T follicular helper cell (primary cell): ENCODE measurements around the gene GNL1.

Source experiments
- DNase-seq: peaks from one replicate; pipeline ENCODE4 v3.0.0-alpha.2; 2020; ENCODE audit warnings: low read depth
- total RNA-seq, 2 experiments: gene quantifications; one replicate each; lab custom pipeline; 2026; lab: John Stamatoyannopoulos, UW

The GNL1 gene, protein sequence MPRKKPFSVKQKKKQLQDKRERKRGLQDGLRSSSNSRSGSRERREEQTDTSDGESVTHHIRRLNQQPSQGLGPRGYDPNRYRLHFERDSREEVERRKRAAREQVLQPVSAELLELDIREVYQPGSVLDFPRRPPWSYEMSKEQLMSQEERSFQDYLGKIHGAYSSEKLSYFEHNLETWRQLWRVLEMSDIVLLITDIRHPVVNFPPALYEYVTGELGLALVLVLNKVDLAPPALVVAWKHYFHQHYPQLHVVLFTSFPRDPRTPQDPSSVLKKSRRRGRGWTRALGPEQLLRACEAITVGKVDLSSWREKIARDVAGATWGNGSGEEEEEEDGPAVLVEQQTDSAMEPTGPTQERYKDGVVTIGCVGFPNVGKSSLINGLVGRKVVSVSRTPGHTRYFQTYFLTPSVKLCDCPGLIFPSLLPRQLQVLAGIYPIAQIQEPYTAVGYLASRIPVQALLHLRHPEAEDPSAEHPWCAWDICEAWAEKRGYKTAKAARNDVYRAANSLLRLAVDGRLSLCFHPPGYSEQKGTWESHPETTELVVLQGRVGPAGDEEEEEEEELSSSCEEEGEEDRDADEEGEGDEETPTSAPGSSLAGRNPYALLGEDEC
- total RNA-seq = 112 to 150 reads per million in 2 experiments

DNA sequence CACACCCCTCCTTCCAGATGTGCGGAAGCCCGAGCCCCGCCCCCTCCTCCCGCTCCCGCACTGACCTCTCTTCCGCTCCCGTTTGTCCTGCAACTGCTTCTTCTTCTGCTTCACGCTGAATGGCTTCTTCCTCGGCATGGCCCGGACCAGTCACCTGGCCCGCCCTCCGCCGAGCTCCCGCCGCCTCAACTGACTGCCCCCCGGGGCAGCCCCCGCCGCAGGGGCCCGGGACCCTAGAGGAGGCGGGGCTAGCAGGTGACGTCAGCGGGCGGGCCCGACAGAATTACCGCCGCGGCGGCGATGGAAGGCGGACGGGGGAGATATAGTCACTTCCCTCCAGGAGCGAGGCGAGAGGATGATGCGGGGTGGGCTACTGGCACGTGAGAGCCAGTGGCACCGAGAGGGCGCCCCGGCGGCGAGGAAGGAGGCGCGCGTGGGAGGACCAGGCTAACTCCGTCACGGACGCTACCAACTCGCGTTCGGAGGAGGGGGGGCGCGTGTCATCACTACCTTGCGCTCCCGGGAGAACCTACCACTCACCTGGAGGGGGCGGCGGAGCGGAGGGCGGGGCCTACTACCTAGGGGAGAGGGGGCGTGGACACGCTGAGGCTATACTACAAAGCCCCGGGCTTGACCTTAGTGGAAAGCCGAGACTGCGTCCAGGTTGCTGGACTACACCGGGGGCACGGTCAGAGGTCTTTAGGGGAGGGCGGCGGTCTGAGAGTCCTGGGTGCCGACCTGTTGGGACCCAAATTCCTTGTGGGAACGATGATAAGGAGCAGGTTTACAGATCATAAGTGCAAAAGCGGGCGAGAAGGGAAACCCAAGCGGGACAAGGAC, at the start of gene GNL1:
Gene GNL1, minus strand, starts transcription at position 424 of the 840 bp plus-strand sequence. Its CDS starts 286 bp downstream, at position 138.
- DNase-seq = peak; percentile 99

DNA sequence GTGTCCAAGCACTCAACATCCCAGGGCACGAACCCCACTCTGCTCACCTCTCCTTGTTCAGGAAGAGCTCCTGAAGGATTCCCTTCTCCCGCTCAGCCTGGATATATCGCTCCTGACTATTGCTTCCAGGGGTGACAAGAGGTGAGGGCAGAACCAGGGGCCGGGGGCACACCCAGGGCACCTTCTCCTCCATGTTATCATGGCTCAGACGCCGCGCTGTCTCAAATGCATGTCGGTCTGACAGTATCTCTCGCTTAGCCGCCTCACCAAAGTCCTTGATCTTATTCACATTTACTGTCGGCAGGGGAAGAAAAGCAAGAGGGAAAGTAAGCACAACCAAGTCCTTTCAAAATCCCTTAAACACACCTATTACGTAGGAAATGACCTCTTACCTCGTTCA, 47.7 kb upstream of the GNL1 start:
- DNase-seq = no peak

DNA sequence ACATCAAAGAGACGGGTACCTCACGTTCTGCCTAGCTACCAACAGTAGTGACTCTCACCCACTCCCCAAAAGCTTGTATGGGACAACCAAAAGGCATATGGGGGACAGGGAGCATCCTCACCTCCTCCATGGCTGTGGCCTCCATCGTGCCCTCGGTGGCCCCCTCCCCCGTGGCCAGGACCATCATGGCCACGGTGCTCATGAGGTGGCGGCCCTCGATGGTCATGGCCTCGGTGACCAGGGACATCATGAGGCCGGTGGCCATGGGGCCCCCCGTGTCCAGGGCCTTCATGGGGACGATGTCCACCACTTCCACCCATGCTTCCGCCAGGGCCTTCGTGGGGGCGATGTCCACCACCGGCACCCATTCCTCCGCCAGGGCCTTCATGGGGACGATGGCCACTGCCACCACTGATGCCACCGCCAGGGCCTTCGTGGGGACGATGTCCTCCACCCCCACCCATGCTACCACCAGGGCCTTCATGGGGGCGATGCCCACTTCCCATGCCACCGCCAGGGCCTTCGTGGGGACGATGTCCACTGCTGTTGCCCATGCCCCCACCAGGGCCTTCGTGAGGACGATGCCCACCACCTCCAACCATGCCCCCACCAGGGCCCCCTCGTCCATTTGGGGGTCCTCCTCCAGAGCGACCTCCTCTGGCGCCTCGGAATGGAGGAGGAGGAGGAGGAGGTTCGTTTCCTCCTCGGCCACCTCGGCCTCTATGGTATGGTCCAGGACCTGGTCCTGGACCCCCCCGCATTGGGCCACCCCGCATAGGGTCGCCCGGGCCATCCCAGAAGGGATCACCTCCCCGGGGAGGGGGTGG, 45.7 kb upstream of the GNL1 start:
- DNase-seq = no peak

DNA sequence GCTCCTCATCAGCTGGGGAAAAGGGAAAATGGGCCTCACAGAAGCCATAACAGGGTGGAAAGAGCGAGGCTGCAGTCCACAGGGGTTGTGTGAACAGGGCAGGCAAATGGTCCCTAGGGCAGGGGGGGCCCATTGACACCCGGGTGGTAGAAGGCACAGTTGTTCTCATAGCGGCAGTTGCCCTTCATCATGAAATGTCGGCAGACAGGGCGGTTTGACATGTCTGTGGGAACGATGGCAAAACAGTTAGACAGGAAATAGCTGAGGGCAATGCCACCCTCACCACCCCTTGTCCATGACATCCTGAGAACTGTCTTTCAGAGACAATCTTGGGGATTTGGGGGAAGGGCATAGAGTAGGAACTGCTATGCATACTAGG, 45.1 kb upstream of the GNL1 start:
- DNase-seq = no peak

DNA sequence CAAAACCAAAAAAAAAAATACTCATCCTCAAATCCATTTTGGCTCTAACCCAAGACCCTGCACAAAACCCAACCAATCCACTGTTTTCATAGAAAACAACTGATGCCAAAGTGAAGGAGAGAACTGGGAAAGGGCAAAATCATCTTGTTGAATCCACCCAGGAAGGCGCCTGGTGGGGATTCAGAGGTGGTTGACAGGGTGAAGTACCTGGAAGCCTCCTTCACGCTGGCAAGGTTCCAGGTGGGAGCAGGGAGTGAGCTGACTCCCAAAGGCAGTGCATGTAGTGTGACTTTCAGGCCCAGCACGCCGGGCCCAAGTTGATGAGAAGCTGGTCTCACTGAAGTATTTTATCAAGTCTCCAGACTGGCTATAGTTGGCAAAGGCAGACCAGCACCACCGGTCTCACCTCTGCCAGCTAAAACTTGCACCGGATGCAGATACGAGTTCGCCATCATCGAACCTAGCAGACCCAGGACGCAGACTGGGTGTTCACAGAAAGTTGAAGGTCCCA, 44.2 kb upstream of the GNL1 start:
- no peak for DNase-seq

DNA sequence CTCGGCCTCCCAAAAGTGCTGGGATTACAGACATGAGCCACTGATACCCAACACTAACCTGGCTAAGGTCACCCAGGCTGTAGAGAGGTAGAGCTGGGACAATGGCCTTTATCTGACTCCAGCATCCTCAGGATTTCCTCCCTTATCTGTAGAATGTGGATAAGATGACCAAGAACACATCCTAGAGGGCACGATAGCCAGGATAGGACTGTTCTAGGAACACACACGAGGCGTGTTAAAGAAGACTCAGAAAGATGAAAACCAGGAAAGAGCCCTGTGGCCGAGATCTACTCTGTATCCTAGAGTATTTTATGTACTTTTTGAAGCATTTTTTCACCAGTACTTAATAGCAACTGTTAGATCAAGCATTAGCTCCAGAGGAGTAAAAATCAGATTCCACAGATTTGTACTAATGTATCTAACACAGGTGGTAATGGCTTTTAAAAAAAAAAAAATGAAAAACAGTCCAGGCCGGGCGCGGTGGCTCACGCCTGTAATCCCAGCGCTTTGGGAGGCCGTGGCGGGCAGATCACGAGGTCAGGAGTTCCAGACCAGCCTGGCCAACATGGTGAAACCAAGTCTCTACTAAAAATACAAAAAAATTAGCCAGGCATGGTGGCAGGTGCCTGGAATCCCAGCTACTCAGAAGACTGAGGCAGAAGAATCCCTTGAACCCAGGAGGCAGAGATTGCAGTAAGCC, 43.5 kb upstream of the GNL1 start:
- no peak for DNase-seq

DNA sequence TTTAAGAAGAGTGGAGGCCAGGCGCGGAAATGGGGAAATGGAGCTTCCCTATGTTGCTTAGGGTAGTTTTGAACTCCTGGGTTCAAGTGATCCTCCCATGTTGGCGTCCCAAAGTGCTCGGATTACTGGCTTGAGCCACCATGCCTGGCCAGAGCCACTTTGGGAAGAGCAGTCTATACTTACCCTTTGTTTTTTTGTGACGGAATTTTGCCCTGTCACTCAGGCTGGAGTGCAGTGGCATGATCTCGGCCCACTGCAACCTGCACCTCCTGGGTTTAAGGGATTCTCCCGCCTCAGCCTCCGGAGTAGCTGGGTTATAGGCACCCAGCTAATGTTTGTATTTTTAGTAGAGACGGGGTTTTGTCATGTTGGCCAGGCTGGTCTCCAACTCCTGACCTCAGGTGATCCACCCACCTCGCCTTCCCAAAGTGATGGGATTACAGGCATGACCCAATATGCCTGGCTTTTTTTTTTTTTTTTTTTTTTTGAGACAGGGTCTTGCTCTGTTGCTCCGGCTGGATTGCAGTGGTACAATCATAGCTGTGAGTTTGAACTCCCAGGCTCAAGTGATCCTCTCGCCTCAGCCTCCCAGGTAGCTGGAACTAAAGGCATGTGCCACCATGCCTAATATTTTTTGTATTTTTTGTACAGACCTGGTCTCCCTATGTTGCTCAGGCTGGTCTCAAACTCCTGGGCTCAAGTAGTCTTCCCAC, 42.8 kb upstream of the GNL1 start:
- DNase-seq = no peak

DNA sequence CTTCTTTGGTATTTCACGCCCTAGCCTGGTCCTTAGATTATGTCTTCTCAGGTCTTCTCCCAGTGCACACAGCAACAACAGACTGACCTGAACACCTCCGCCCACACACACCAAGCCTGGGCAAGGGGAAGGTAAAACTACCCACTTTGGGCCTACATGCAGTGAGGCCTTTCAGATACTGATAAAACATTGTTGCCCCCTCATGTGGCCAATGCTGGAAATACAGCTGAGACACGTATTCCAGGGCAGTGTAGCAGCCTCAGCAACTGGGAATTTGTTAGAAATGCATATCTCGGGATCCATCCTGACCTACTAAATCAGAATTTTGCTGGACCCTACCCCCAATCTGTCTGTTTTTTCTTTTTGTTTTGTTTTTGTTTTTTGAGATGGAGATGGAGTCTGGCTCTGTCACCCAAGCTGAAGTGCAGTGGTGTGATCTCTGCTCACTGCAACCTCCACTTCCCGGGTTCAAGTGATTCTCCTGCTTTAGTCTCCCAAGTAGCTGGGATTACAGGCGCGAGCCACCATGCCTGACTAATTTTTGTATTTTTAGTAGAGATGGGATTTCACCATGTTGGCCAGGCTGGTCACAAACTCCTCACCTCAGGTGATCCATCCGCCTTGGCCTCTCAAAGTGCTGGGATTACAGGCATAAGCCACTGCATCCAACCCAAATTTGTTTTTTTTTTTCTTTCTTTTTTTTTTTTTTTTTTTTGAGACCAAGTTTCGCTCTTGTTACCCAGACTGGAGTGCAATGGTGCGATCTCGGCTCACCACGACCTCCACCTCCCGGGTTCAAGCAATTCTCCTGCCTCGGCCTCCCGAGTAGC, 41.2 kb upstream of the GNL1 start:
- peak; percentile 78 for DNase-seq

DNA sequence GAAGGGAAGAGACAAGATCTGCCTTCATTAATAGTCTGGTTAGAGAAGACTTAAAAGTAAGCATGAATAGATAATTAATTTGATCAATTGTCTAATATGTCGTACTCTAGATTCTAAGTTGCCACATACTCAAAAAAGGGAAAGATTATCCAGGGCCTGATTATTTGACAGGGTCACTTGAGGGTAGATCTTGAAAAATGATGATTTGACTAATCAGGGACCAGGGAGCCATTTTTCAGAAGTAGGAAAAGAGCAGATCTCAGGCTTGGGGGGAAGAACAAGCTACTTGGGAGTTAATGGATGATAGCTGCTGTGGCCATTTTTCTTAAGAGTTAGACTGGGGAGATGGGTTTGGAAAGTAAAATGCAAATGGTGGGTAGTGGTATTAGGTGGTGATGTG, 36.0 kb upstream of the GNL1 start:
- no peak for DNase-seq

DNA sequence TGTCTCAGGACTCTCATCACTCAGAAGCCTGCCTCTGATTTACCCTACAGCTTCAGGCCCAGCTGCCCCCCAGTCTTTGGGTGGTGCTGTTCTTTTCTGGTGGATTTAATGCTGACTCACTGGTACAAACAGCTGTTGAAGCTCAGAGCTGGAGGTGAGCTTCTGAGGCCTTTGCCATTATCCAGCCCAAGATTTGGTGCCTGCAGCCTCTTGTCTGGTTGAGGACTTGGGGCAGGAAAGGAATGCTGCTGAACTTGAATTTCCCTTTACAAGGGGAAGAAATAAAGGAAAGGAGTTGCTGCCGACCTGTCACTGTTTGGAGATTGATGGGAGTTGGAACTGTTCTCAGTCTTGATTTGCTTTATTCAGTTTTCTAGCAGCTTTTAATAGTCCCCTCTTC, 34.7 kb upstream of the GNL1 start:
- DNase-seq = no peak

DNA sequence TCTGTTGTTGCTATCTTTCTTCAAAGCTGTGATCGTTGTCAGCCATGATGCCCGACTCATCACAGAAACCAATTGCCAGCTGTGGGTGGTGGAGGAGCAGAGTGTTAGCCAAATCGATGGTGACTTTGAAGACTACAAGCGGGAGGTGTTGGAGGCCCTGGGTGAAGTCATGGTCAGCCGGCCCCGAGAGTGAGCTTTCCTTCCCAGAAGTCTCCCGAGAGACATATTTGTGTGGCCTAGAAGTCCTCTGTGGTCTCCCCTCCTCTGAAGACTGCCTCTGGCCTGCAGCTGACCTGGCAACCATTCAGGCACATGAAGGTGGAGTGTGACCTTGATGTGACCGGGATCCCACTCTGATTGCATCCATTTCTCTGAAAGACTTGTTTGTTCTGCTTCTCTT, 34.2 kb upstream of the GNL1 start:
- no peak for DNase-seq

DNA sequence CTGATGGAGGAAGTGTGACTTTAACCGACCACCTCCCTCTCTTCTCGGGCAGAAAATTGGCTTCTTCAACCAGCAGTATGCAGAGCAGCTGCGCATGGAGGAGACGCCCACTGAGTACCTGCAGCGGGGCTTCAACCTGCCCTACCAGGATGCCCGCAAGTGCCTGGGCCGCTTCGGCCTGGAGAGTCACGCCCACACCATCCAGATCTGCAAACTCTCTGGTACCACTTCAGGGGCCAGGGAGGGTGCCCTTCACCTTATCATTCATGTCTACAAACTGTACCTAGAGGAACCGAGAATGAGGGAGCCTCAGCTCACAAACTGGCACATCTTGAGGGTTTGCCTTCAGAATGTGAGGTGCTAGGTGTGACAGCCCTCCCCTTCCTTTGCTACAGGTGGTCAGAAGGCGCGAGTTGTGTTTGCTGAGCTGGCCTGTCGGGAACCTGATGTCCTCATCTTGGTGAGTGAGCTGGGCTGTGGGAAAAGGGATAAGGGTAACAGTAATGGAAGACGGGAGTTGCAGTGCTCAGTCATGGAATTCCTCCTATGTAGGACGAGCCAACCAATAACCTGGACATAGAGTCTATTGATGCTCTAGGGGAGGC, 33.6 kb upstream of the GNL1 start:
- DNase-seq = no peak

DNA sequence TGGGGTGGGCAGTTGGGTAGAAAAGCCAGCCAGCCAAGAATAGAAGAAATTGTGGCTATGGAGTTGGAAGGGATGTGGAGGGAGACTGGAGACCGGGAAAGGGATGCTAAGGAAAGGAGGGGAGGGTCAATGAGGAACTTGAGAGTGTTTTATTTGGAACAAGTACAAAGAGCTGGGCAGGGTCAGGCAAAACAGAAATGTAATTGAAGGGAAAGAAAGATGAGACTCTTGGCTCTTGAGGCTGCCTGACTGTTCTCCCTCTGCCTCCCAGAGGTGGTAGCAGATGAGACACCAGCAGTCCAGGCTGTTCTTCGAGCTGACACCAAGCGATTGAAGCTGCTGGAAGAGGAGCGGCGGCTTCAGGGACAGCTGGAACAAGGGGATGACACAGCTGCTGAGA, 27.6 kb upstream of the GNL1 start:
- no peak for DNase-seq

DNA sequence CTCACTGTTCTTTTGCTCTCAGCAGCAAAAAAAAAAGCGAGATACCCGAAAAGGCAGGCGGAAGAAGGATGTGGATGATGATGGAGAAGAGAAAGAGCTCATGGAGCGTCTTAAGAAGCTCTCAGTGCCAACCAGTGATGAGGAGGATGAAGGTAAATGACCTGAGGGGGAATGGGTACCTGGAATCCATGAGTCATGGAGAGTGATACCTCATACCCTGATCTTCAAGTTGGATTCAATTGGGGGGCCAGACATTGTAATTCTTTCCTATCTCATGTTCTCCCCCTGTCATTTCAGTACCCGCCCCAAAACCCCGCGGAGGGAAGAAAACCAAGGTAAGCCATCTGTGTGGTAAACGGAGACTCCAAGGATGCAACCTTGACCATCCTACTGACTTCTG, 21.8 kb upstream of the GNL1 start:
- no peak for DNase-seq

DNA sequence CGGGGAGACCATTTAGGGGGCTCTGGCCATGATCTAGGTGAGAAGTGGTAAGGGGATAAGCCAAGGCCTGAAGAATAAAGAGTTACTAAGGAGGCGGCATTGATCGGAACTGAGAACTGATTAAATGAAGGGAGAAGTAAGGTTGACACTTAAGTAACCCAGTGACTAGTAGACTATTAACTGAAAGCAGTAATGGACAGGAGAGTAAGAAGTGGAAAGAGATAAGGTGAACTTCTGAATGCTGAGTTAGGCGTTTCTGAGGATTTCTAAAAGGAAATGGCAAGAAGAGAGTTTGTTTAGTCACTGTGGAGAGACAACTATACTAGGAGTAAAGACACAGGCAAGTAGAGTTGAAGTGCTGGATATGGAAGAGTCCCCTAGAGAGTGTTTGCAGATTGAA, 16.8 kb upstream of the GNL1 start:
- no peak for DNase-seq

DNA sequence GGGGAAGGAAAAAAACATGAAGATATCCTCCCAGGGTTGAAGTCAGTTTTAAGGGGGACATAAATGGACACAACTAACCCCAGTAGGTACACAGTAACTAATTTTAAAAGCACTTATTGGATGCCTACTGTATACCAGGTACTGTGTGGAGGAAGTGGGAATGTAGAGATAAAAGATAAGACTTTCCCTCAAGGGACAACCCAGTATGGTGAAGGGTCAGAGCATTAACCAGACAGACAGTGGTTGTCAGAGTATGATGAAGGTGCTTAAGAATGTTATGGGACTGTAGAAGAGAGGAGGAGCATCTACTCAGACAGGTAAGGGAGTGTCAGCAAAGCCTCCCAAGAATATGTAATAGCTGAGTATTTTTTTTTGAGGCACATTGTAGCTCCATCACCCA, 15.9 kb upstream of the GNL1 start:
- no peak for DNase-seq

DNA sequence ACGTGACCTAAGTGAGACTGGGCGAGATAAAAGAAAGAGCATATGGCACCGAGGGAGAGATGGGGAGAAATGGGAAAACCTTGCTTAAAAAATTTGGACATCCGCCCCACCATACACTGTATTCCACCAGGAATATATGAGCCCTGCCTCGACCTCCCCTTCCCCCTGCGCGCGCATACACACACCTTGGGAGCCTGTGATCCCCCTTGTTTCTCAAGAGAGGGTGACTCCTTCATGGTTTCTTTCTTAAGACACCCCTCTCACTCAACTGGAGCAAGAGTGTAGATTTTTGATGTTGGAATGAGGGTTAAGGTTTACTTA, 15.4 kb upstream of the GNL1 start:
- no peak for DNase-seq

DNA sequence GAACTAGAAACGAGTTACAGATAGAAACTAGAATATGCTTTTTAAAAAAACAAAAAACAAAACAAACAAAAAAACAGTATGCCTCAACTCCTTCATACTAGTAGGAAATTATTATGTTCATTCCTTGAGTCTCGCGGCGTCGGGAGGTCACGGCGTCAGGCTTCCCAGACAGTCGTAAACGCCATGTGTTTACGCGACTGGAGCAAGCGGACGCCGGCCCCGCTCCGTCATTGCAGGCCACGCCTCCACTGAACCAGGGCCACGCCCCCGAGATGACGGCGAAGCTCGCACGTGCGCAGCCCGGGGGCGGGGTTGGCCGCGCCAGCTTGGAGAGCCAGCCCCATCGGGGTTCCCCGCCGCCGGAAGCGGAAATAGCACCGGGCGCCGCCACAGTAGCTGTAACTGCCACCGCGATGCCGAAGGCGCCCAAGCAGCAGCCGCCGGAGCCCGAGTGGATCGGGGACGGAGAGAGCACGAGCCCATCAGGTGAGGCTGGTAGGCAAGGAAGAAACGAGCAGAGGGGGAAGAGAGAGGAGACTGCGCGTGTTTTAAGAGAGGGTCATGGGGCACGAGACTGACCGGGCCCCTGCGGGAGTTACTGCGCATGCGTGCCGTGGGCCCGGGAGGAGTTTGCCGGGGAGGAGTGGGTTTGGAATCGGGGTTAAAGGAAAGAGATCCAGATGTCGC, 14.9 kb upstream of the GNL1 start, which contains the start of gene ABCF1:
Gene ABCF1, plus strand, starts transcription at position 368 of the 687 bp plus-strand sequence. Its CDS starts 46 bp downstream, at position 414.
- DNase-seq = peak; percentile 99

DNA sequence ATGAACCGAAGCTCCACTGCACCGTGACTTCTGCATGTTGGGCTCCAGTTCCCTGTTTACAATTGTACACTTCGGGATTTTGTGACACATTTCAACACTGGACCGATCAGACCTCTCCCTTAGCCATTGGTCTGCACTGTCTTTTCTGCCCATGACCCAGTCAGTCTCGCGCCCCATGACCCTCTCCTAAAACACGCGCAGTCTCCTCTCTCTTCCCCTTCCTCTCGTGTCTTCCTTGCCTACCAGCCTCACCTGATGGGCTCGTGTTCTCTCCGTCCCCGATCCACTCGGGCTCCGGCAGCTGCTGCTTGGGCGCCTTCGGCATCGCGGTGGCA, 14.4 kb upstream of the GNL1 start:
- no peak for DNase-seq
